GM18511 (cell line): ENCODE results near the gene SERPINA5.

ENCODE experiments used
- ATAC-seq: cut with Tn5 transposase; IDR thresholded peaks from one replicate; pipeline ENCODE4 v1.9.1; 2021; ENCODE audit warnings: mild to moderate bottlenecking, moderate library complexity; ENCODE audit not compliant: unreplicated experiment

The SERPINA5 gene

DNA sequence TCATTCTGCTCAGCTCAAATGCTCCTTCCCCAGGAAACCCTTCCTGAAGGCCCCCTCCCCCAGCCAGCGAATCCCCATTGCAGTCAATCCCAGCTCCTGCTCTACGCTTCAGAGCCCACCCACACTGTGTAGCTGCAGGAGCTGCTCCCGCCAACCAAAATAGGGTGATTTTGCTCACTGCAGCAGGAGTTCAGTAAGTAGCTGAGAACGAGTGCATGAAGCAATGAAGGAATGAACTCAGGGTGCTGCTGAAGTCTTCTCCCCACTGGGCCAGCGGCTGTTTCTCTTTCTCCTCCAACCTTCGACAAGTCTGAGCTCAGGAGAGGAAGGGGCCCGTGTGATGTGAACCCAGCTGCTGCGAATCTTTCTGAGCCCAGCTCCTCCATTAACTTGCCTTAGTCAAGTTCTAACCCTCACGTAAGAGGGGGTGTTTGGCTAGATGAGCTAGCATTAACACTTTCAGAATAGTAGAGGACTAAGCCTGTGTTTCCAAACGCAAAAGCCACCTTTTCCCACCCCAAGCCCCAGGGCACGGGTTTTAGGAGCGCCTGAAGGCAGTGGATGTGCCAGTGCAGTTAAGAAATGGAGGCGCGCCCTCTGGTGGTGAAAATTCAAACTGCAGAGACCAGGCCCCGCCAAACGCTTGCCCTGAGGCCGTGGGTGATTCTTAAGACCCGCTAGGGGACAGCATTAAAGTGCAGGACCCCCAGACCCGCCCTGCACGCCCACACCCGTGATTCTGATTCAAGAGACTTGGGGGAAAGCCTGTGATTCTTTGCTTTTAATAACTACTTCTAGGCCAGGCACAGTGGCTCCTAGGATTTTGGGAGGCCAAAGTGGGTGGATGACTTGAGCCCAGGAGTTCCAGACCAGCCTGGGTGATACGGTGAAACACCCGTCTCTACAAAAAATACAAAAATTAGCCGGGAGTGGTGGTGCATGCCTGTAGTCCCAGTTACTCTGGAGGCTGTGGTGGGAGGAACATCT lies 31.9 kb upstream of the SERPINA5 start:
- peak; percentile 69 for ATAC-seq

- ATAC-seq: no peak
These were observed 31.2 kb upstream of the SERPINA5 start for GRCh38 chr14:94550041-94550440.

DNA sequence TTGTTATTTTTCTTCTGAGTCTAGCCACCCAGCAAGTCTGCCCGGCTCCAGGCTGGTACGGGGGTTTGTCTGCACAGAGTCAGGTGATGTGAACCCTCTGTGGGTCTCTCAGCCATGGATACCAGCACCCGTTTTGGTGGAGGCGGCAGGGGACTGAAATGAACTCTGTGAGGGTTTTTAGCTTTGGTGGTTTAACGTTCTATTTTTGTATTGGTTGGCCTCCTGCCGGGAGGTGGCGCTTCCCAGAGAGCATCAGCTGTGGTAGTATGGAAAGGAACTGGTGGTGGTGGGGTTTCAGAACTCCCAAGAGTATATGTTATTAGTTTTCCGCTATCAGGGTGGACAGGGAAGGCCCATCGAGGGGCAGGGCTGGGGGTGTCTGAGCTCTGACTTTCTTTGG lies 25.2 kb upstream of the SERPINA5 start:
- ATAC-seq: no peak

DNA sequence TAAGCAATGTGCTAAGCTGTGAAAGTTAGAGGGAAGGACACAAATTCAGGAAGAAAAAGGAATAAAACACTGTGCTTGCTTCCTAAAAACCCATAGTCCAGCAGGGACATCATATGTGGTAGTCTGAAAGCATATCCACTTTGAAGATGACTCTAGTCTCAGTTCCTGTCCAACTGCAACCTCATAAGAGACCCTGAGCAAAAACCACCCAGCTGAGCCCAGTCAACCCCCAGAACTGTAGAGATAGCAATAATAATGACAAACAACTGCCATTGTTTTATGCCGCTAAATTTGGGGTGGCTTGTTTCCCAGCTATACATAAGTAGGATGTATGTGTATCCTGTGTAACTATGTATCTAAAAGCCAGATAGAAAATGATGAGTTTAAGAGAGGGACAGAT lies 23.9 kb upstream of the SERPINA5 start:
- ATAC-seq: no peak

GRCh38 chr14:94558842-94559241 lies 22.4 kb upstream of the SERPINA5 start:
- ATAC-seq: no peak

DNA sequence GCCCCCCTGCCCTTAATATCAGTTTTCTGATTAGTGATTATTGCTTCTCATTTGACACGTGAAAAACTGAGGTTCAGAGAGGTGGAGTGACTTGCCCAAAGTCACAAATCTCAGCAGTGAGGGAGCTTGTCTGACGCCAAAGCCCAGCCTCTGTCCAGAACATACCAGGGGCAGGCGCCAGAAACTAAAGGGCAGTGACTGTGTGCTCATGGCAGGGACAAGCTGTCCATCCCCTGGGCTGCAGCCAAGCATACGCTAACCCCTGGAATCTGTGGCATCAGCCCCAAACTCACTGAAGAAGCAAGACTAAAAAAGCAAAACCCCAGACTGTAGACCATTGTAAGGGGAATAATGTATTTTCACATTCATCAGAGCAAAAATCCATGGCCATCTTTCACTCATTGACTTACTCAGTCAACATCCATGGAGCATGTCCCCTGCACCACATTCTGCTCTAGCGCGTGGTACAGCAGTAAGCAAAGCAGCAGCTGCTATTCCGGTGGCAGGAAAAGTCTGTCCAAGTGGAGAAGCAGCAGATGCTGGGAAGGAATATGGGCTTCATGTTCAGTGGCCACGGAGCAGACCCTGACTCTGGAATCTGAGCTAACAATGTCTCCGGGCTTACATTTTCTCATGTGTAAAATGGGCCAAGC lies 21.5 kb upstream of the SERPINA5 start:
- no peak for ATAC-seq

GRCh38 chr14:94560291-94560665 lies 20.9 kb upstream of the SERPINA5 start:
- ATAC-seq: no peak

DNA sequence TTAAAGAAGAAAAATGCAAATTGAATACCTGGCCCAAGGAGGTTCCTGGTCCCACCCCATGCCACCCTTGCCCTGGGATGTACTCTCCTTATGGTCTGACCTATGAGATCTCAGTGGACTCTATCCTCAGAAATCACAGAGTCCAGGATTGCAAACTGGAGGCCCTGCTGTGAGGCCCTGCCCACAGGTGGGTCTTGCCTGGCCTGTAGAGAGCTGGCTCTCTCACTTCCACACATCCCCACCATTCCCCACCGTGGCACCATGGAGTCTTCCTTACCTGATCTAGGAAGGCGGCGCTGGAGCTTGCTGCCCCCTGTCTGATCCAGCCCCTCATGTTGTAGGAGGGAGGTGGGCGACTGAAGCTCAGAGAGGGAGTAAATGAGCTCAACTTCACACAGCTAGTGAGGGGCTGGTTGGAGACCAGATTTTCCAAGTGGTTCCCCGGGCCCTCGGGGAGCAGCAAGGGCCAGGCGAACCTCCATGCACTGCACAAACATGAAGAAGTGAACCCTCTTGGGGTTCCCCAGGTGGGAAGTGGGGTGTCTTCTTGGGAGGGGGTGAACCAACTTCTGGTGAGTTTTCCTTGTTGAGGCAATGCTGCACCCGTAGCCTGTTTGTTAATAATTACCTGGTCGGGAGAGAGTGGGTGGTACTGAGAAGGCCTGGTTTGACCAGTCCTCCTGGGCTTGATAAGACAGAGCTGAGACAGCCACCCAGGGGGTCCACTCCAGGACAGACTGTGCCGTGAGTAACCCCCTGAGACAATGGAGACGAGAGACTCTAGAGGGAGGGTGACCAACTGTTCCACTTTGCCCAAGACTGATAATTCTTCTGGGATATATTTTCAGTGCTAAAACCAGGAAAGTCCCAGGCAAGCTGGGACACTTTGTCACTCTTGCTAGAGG lies 20.2 kb upstream of the SERPINA5 start, which contains the start of gene SERPINA4:
TSS of gene SERPINA4 (plus strand) at position 692 of the 905 bp plus-strand sequence. CDS start 2,041 bp downstream, outside the sequence.
- no peak for ATAC-seq

DNA sequence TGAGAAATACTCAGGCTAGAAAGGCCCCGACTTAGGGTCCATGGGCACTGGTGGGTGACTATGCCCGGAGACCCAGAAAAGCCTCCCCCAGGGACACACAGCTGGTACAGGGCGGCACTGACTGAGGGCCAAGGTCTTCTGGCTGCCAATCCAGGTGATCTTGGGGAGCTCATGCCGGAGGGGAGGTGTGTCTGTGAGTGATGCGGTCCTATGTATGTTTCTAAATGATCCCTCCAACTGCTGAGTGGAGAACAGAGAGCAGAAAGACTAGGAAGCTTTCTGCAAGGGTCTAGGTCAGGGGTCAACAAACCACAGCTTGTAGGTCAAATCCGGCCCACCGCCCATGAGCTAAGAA lies 19.6 kb upstream of the SERPINA5 start:
- no peak for ATAC-seq

DNA sequence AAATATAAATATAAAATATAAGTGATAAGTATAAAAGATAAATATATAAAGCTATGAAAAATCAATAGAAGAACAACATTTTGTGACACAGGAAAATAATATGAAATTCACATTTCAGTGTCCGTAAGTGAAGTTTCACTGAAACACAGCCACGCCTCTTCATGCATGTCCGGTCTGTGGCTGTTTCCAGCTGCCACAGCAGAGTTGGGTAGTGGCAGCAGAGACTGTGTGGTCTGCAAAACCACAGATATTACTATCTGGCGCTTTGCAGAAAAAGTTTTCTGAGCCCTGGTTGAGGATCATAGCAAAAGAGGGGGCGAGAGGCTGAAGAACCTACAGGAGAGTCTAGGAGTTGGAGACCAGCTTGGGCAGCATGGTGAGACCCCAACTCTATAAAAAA lies 19.2 kb upstream of the SERPINA5 start:
- ATAC-seq: no peak

- no peak for ATAC-seq
These were observed 18.0 kb upstream of the SERPINA5 start for GRCh38 chr14:94562941-94563883.

DNA sequence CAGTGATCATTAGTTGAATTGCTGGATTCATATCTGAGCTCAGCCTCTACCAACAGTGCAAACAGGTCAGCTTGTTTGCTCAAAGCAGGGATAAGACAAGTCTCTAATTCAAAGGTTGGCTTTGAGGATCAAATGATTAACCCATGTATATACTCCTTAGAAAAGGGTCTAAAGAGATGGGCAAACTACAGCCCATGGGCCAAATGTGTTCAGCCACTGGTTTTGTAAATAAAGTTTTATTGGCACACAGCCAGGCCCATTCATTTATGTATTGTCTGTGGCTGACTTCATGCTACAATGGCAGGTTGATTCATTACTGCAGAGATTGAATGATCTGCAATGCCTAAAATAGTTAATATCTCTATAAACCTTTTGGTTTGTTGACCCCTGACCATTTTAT lies 16.8 kb upstream of the SERPINA5 start:
- no peak for ATAC-seq

GRCh38 chr14:94568186-94568585 lies 13.0 kb upstream of the SERPINA5 start:
- ATAC-seq: no peak

DNA sequence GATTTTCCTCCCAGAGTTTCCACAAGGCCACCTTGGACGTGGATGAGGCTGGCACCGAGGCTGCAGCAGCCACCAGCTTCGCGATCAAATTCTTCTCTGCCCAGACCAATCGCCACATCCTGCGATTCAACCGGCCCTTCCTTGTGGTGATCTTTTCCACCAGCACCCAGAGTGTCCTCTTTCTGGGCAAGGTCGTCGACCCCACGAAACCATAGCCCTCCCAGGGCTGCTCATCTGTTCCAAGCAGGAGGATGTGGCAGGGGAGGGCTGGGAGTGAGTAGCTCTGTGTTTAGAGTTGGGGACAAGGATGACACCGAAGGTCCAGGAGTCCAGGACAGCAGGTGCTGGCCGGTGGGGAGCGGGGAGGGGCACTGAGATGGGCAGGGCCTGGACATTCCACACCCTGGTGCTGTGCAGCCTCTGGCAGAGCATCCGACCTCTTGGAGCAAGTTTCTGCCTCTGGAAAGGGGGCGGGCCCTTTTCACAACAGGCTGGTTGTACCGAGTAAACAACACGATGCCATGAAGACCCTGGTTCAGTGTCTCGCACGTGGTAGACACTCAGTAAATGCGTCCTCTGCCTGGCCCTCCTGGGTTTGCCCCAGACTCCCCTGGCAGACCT lies 11.7 kb upstream of the SERPINA5 start:
- ATAC-seq: no peak

- no peak for ATAC-seq
These were observed 11.2 kb upstream of the SERPINA5 start for GRCh38 chr14:94570002-94570400.

- ATAC-seq: no peak
These were observed 10.8 kb upstream of the SERPINA5 start for GRCh38 chr14:94570440-94570839.

- ATAC-seq: no peak
These were observed 9.8 kb upstream of the SERPINA5 start for GRCh38 chr14:94571395-94571794.

- ATAC-seq: no peak
These were observed 9.3 kb upstream of the SERPINA5 start for GRCh38 chr14:94571950-94572349.

DNA sequence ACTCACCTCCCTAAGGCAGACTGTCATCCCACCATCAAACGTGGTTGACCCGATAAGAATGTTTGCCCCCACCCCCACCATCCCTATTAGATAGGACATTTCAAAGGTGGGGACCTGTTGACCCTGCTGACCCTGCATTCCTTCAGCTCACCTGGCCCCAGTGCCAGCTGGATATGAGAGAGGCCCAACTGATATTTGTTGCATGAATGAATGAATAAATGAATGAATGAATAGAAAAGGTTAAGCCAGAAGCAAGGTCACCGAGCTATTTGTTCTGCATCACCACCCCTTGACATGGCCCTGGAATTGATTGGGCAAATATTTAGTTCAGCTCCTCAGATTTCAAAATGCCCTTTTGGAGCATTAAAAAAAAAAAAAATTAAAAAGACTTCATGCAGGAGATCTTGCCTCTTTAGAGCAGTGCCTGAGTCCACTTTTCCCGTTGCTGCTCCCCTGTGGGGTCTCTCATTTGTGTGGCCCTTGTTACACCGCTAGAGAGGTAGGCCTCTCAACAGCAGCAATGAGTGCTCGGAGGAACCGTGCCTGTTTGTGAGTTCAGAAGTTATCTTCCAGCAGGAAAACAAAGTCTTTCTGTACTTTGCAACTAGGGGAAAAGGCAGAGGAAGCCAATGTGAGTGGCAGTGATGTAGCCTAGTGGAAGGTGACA lies 8.5 kb upstream of the SERPINA5 start:
- ATAC-seq: no peak
